A375 (cell line): ENCODE results near the gene DIPK1B. TPM values are rescaled to one million over a fixed set of nuclear protein-coding genes. Genes with fewer than 3 reads are reported as not detected.

Experiments used
- small RNA-seq: library from RNA; depleted of rRNA; stranded (forward); fragments of <200 nt; gene quantifications from one replicate; pipeline ENCODE3, GENCODE V24; 2014
- total RNA-seq: library from RNA; depleted of rRNA; stranded (reverse); fragments of >200 nt; shearing (Covaris generic); gene quantifications from 2 replicates; pipeline ENCODE4 v1.2.3, GENCODE V29; 2014; rRNA removed

The DIPK1B gene
- 12.7 and 16.4 TPM in 2 replicates for total RNA-seq

GRCh38 chr9:136711751-136712689, at the start of gene DIPK1B:
TSS of gene DIPK1B (plus strand) at chr9:136712572. CDS start at chr9:136712666, 94 bp downstream.

GRCh38 chr9:136662656-136663581, 49.5 kb upstream of the DIPK1B start, which contains the start of gene EGFL7:
TSS of gene EGFL7 (plus strand) at chr9:136662916. CDS start at chr9:136668283, 5,367 bp downstream.

GRCh38 chr9:136686794-136687711, 25.3 kb upstream of the DIPK1B start, which contains the start of gene AGPAT2:
TSS of gene AGPAT2 (minus strand) at chr9:136687457. CDS start at chr9:136687357, 100 bp downstream.

GRCh38 chr9:136742591-136743391, 30.4 kb downstream of the DIPK1B start, which contains the start of gene LCN10:
TSS of gene LCN10 (minus strand) at chr9:136742940. CDS start at chr9:136742903, 37 bp downstream.

GRCh38 chr9:136748201-136748600, 35.8 kb downstream of the DIPK1B start, which contains the start of gene LCN6:
TSS of gene LCN6 (minus strand) at chr9:136748525. CDS start at chr9:136748483, 42 bp downstream.

GRCh38 chr9:136764301-136764891, 52.0 kb downstream of the DIPK1B start, which contains the start of gene LCN15:
TSS of gene LCN15 (minus strand) at chr9:136764518. CDS start at chr9:136764488, 30 bp downstream.

Small RNAs within 50 kb of the gene (small RNA-seq; reads per million reads assigned to genes)
- gene MIR126 (1.2 reads per million, percentile 59 among the genes with 10 or more reads in this experiment), gene MIR6722 (not detected)

Other genes starting within 250 kb of the DIPK1B start
- 24.2 and 27.2 TPM in 2 replicates for gene SEC16A, start 229.5 kb upstream of the DIPK1B start, total RNA-seq
- gene NOTCH1, start 166.5 kb upstream of the DIPK1B start, total RNA-seq: 18.7 and 24.1 TPM in 2 replicates
- 21.5 and 22.0 TPM in 2 replicates for gene EGFL7, start 49.7 kb upstream of the DIPK1B start, total RNA-seq
- gene AGPAT2, start 25.1 kb upstream of the DIPK1B start, total RNA-seq: 56.8 and 57.1 TPM in 2 replicates
- gene LCN10, start 30.4 kb downstream of the DIPK1B start, total RNA-seq: 0.15 TPM in 1 of 2 replicates, not detected in the other
- not detected in 2 replicates for gene LCN6, start 36.0 kb downstream of the DIPK1B start, total RNA-seq
- not detected in 2 replicates for gene LCN8, start 45.7 kb downstream of the DIPK1B start, total RNA-seq
- not detected in 2 replicates for gene LCN15, start 51.9 kb downstream of the DIPK1B start, total RNA-seq
- gene TMEM141, start 78.8 kb downstream of the DIPK1B start, total RNA-seq: 97.1 and 113 TPM in 2 replicates
- 0.13 TPM in 1 of 2 replicates, not detected in the other for gene CCDC183, start 83.8 kb downstream of the DIPK1B start, total RNA-seq
- 57.9 and 69.5 TPM in 2 replicates for gene RABL6, start 95.4 kb downstream of the DIPK1B start, total RNA-seq
- 3.0 and 4.7 TPM in 2 replicates for gene AJM1, start 129.9 kb downstream of the DIPK1B start, total RNA-seq
- 153 and 181 TPM in 2 replicates for gene PHPT1, start 136.8 kb downstream of the DIPK1B start, total RNA-seq
- 3.6 TPM in 2 replicates for gene MAMDC4, start 139.8 kb downstream of the DIPK1B start, total RNA-seq
- 542 and 544 TPM in 2 replicates for gene EDF1, start 153.7 kb downstream of the DIPK1B start, total RNA-seq
- gene TRAF2, start 173.9 kb downstream of the DIPK1B start, total RNA-seq: 17.4 and 23.1 TPM in 2 replicates
- gene FBXW5, start 232.2 kb downstream of the DIPK1B start, total RNA-seq: 108 and 131 TPM in 2 replicates
- gene C8G, start 232.7 kb downstream of the DIPK1B start, total RNA-seq: not detected in 2 replicates
- gene LCN12, start 239.7 kb downstream of the DIPK1B start, total RNA-seq: 1.1 TPM in 1 of 2 replicates, not detected in the other